RWPE2 (cell line): ENCODE results near the gene CTDSP2.

Experiments used
- ATAC-seq: fragments of 200-7000 bp; cut with Tn5 transposase; 3 replicates; pipeline ENCODE4 v1.9.1; 2021; ENCODE audit warnings: low read depth
- DNase-seq: peaks from one replicate; pipeline ENCODE4 v3.0.0-alpha.2; 2020; ENCODE audit warnings: low spot score
- H3K27ac ChIP-seq: fragments of 450-650 bp; 2 replicates; pipeline ENCODE4 v1.5.1; 2017; ENCODE audit warnings: mild to moderate bottlenecking; ENCODE audit not compliant: poor library complexity, severe bottlenecking
- H3K27me3 ChIP-seq: fragments of 250-450 bp; sonication (Bioruptor Pico); 2 replicates; pipeline ENCODE4 v1.5.1; 2021; ENCODE audit warnings: mild to moderate bottlenecking, moderate library complexity; ENCODE audit not compliant: insufficient read depth, poor library complexity, severe bottlenecking
- H3K36me3 ChIP-seq: fragments of 250-450 bp; sonication (Bioruptor Pico); 2 replicates; pipeline ENCODE4 v1.5.1; 2020; ENCODE audit warnings: low read depth, mild to moderate bottlenecking, moderate library complexity
- H3K4me1 ChIP-seq: fragments of 250-450 bp; sonication (Bioruptor Pico); 2 replicates; pipeline ENCODE4 v1.5.1; 2021; ENCODE audit warnings: mild to moderate bottlenecking, moderate library complexity; ENCODE audit not compliant: insufficient read depth, poor library complexity, severe bottlenecking
- H3K4me3 ChIP-seq: fragments of 250-450 bp; sonication (Bioruptor Pico); 2 replicates; pipeline ENCODE4 v1.5.1; 2021; ENCODE audit warnings: mild to moderate bottlenecking, moderate library complexity; ENCODE audit not compliant: severe bottlenecking
- H3K9me3 ChIP-seq: fragments of 250-450 bp; sonication (Bioruptor Pico); 2 replicates; pipeline ENCODE4 v1.5.1; 2021; ENCODE audit warnings: mild to moderate bottlenecking, moderate library complexity; ENCODE audit not compliant: severe bottlenecking
- CTCF ChIP-seq: fragments of 450-650 bp; IDR thresholded peaks from one replicate; pipeline ENCODE4 v1.5.1; 2017; ENCODE audit warnings: mild to moderate bottlenecking, moderate library complexity; ENCODE audit not compliant: poor library complexity, severe bottlenecking

CTDSP2 gene

GRCh38 chr12:57809425-57809824, 37.1 kb downstream of the CTDSP2 start:
- ATAC-seq: no peak
- H3K4me3 ChIP-seq: no peak overlapping the region
- no peaks in the 10 kb centered on the region for H3K36me3 ChIP-seq
- no peak for TF ChIP-seq CTCF
- no peaks in the 10 kb centered on the region for H3K9me3 ChIP-seq
- no peak overlapping the region for H3K27ac ChIP-seq
- H3K27me3 ChIP-seq: no peaks in the 10 kb centered on the region
- H3K4me1 ChIP-seq: peaks cover 6% of the 10 kb centered on the region
- DNase-seq: peak; percentile 8

GRCh38 chr12:57808351-57808750, 38.2 kb downstream of the CTDSP2 start:
- TF ChIP-seq CTCF: no peak
- no peaks in the 10 kb centered on the region for H3K27me3 ChIP-seq
- peak; percentile 23 for DNase-seq
- H3K4me1 ChIP-seq: peaks cover 6% of the 10 kb centered on the region
- ATAC-seq: no peak
- H3K9me3 ChIP-seq: no peaks in the 10 kb centered on the region
- H3K27ac ChIP-seq: no peak overlapping the region
- H3K36me3 ChIP-seq: no peaks in the 10 kb centered on the region
- H3K4me3 ChIP-seq: no peak overlapping the region

- ATAC-seq (no peak), DNase-seq (peak; percentile 59)
- no peak for TF ChIP-seq CTCF
- Histone ChIP-seq H3K27ac (no peak overlapping the region), H3K4me3 (no peak overlapping the region), H3K36me3 (0 out of 2 replicates have a peak, but pooled peaks cover 8% of the 10 kb centered on the region), H3K4me1 (peaks cover 6% of the 10 kb centered on the region), H3K9me3 (no peaks in the 10 kb centered on the region), H3K27me3 (no peaks in the 10 kb centered on the region)
Observed at GRCh38 chr12:57807285-57807684, 39.2 kb downstream of the CTDSP2 start.

DNA sequence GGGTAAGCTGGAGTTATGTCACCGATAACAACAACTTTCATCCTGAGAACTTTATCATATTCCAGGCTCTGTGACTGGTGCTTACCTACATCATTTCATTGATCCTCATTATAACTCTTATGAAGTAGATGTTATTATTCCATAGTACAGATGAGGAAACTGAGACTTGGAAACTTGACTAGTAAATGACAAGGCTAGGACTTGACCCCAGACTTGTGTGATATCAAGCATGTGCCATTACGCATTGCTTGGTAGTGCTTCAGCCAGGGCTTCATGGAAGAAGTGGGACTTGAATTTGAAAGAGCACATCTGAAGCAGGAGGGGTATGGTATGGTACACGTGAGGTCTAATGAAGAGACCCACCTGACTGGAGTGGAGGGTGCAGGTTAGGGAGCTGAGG, 39.9 kb downstream of the CTDSP2 start:
- Histone ChIP-seq H3K27me3 (no peaks in the 10 kb centered on the region), H3K4me3 (no peak overlapping the region), H3K9me3 (no peaks in the 10 kb centered on the region), H3K27ac (no peak overlapping the region), H3K36me3 (0 out of 2 replicates have a peak, but pooled peaks cover 8% of the 10 kb centered on the region), H3K4me1 (peaks cover 6% of the 10 kb centered on the region)
- no peak for ATAC-seq
- TF ChIP-seq CTCF: no peak
- peak; percentile 9 for DNase-seq

DNA sequence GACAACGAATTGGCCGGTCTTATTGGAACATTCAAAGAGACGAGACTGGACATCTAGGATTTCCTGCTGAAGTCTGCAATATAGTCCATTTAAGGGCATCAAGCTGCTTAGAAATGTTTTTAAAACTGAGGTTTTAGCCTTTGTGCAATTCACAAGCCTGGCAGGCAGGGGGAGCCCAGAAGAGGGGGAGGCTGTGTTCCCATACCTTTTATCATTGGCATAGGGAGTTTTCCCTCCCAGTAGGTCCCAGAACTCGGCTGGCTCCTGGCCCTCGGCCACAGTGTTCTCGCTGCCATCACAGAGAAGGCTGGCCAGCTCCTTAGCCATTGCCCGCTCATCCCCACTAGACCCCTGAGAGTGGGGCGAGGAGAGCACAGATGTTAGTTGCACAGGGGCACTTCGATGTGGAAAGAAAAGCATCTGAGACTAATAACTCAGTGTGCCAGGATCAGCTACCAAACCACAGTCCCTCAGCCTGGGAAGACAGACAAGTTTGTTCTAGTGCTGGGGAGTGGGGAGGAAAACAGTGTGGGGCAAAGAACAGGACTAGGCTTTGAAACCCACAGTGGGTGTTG, 43.1 kb downstream of the CTDSP2 start:
- peak; percentile 74 for TF ChIP-seq CTCF
- DNase-seq (no peak), ATAC-seq (peak; percentile 76)

More for the DNA sequence above, 43.1 kb downstream of the CTDSP2 start:
- Histone ChIP-seq H3K4me1 (no peaks in the 10 kb centered on the region), H3K36me3 (0 out of 2 replicates have a peak, but pooled peaks cover 13% of the 10 kb centered on the region), H3K9me3 (no peaks in the 10 kb centered on the region), H3K27ac (no peak overlapping the region), H3K27me3 (no peaks in the 10 kb centered on the region), H3K4me3 (no peak overlapping the region)
